ENCODE data around the gene ZNF236. TPM values are rescaled to one million over a fixed set of nuclear protein-coding genes. Genes with fewer than 3 reads are reported as not detected.

Gene ZNF236
- total RNA-seq, 4 donors from 2014 or later: 10.1 to 15.8 (median 14.8) TPM

- no peak overlapping the region for H3K27ac ChIP-seq (replicated peaks in 1 of 4)
- H3K4me1 ChIP-seq: peaks cover 0 to 4% (median 0%) of the 10 kb centered on the region in 4 donors
- H3K9me3 ChIP-seq: no peaks in the 10 kb centered on the region
- no peak overlapping the region for H3K4me3 ChIP-seq
- 47% methylated on average over 10 of the region's 10 CpGs for WGBS
- H3K36me3 ChIP-seq: peaks cover 39 to 81% (median 71%) of the 10 kb centered on the region in 4 donors
- no peaks in the 10 kb centered on the region for H3K27me3 ChIP-seq
- intact Hi-C loops (cut with DNase I): no loop called here
- TF ChIP-seq POLR2A (IDR thresholded peaks at IDR 0.05; ENCODE audit: low read depth) (no peak), CTCF (IDR thresholded peaks at IDR 0.05) (peak; percentile 24 to 46 (median 39)), EP300 (IDR thresholded peaks at IDR 0.05) (no peak), POLR2AphosphoS5 (IDR thresholded peaks at IDR 0.05) (no peak)
- no peak for DNase-seq (ENCODE audit: extremely low spot score)
These were observed 99.8 kb downstream of the ZNF236 start for GRCh38 chr18:76922107-76922506.

GRCh38 chr18:76923485-76924085 is 101.2 kb downstream of the ZNF236 start:
- Histone ChIP-seq H3K36me3 (peaks cover 24 to 81% (median 71%) of the 10 kb centered on the region in 4 donors), H3K9me3 (no peaks in the 10 kb centered on the region), H3K4me1 (peaks cover 0 to 4% (median 0%) of the 10 kb centered on the region in 4 donors), H3K27ac (replicated peaks in 1 of 4) (no peak overlapping the region), H3K4me3 (no peak overlapping the region), H3K27me3 (no peaks in the 10 kb centered on the region)
- intact Hi-C loops (cut with DNase I): no loop called here
- WGBS: 55% methylated on average over 3 of the region's 3 CpGs
- no peak for DNase-seq (ENCODE audit: extremely low spot score)
- TF ChIP-seq CTCF (IDR thresholded peaks at IDR 0.05): peak; percentile 12 to 50 (median 14)
- TF ChIP-seq EP300 (IDR thresholded peaks at IDR 0.05): no peak

GRCh38 chr18:76925501-76925900 is 103.1 kb downstream of the ZNF236 start:
- Histone ChIP-seq H3K4me1 (peaks cover 0 to 4% (median 0%) of the 10 kb centered on the region in 4 donors), H3K4me3 (no peak overlapping the region), H3K27ac (replicated peaks in 1 of 4) (no peak overlapping the region), H3K9me3 (no peaks in the 10 kb centered on the region), H3K36me3 (peaks cover 12 to 83% (median 71%) of the 10 kb centered on the region in 4 donors), H3K27me3 (no peaks in the 10 kb centered on the region)
- intact Hi-C loops (cut with DNase I): no loop called here
- TF ChIP-seq POLR2AphosphoS5 (IDR thresholded peaks at IDR 0.05) (no peak), CTCF (IDR thresholded peaks at IDR 0.05) (no peak), POLR2A (IDR thresholded peaks at IDR 0.05; ENCODE audit: low read depth) (no peak), EP300 (IDR thresholded peaks at IDR 0.05) (no peak)
- DNase-seq (ENCODE audit: extremely low spot score): no peak
- WGBS: 74% methylated on average over 8 of the region's 8 CpGs

GRCh38 chr18:76927223-76927725 is 104.9 kb downstream of the ZNF236 start:
- no peak overlapping the region for H3K4me3 ChIP-seq
- intact Hi-C loops (cut with DNase I): no loop called here
- H3K9me3 ChIP-seq: no peaks in the 10 kb centered on the region
- DNase-seq (ENCODE audit: extremely low spot score): no peak
- WGBS: 95% methylated on average over 6 of the region's 6 CpGs
- H3K27ac ChIP-seq (replicated peaks in 1 of 4): no peak overlapping the region
- peaks cover 0 to under 1% (median 0%) of the 10 kb centered on the region in 4 donors for H3K4me1 ChIP-seq
- H3K27me3 ChIP-seq: no peaks in the 10 kb centered on the region
- H3K36me3 ChIP-seq: peaks cover 7 to 84% (median 68%) of the 10 kb centered on the region in 4 donors
- TF ChIP-seq CTCF (IDR thresholded peaks at IDR 0.05) (no peak), POLR2A (IDR thresholded peaks at IDR 0.05; ENCODE audit: low read depth) (no peak), POLR2AphosphoS5 (IDR thresholded peaks at IDR 0.05) (no peak), EP300 (IDR thresholded peaks at IDR 0.05) (no peak)
